IMR-90 (cell line): ENCODE data around the gene ANO2. TPM values are rescaled to one million over a fixed set of nuclear protein-coding genes. Genes with fewer than 3 reads are reported as not detected.

Experiments
- ATAC-seq: fragments of 200-7000 bp; cut with Tn5 transposase; 2 replicates; pipeline ENCODE4 v1.9.1; 2020; ENCODE audit warnings: low read depth, mild to moderate bottlenecking, moderate library complexity
- BruUV-seq: library from RNA; stranded (reverse); fragments of 400-500 nt; replicated peaks from 2 replicates; lab custom pipeline; 2021; lab: Mats Ljungman, UMichigan
- CTCF ChIA-PET: fragments of 300-600 bp; formaldehyde crosslinking; extraction: SDS; loops from one replicate; lab custom pipeline; 2021; ENCODE audit warnings: antibody characterized with exemption; lab: Yijun Ruan, JAX
- POLR2A ChIA-PET: fragments of 300-600 bp; sonication (Branson Sonifier 250); formaldehyde crosslinking; loops from one replicate; lab custom pipeline; 2022; ENCODE audit warnings: antibody characterized with exemption; ENCODE audit not compliant: unreplicated experiment; lab: Charles Lee
- DNase-seq: peaks from one replicate; pipeline ENCODE4 v3.0.0; 2013
- H2AFZ ChIP-seq: replicated peaks from 2 replicates; pipeline ENCODE3; 2013; ENCODE audit warnings: low read length, mild to moderate bottlenecking; ENCODE audit not compliant: poor library complexity
- H2AK5ac ChIP-seq: 2 replicates; pipeline ENCODE4 v1.6.1; 2013; ENCODE audit warnings: low read depth, low read length, inconsistent platforms
- H2AK9ac ChIP-seq: replicated peaks from 2 replicates; pipeline ENCODE3; 2013; ENCODE audit warnings: mild to moderate bottlenecking, low read depth, low read length, moderate library complexity; ENCODE audit not compliant: poor library complexity
- H2BK120ac ChIP-seq: 2 replicates; pipeline ENCODE4 v1.6.1; 2013; ENCODE audit warnings: low read depth, low read length, inconsistent platforms
- H2BK15ac ChIP-seq: 3 replicates; pipeline ENCODE4 v1.6.1; 2013; ENCODE audit warnings: low read depth, low read length, inconsistent platforms
- H2BK20ac ChIP-seq: 2 replicates; pipeline ENCODE4 v1.6.1; 2013; ENCODE audit warnings: low read depth, mild to moderate bottlenecking, inconsistent platforms, low read length, moderate library complexity
- H2BK5ac ChIP-seq: 2 replicates; pipeline ENCODE4 v1.6.1; 2013; ENCODE audit warnings: mild to moderate bottlenecking, low read depth, low read length, inconsistent platforms; ENCODE audit not compliant: poor library complexity, severe bottlenecking
- H3K14ac ChIP-seq: replicated peaks from 2 replicates; pipeline ENCODE4 v1.6.1; 2013; ENCODE audit warnings: low read depth, low read length, inconsistent platforms
- H3K18ac ChIP-seq: 2 replicates; pipeline ENCODE4 v1.6.1; 2013; ENCODE audit warnings: low read depth, low read length, control low read depth
- H3K23ac ChIP-seq: 2 replicates; pipeline ENCODE4 v1.6.1; 2013; ENCODE audit warnings: low read depth, low read length, inconsistent platforms
- H3K27ac ChIP-seq: 2 replicates; pipeline ENCODE4 v1.5.1; 2013; ENCODE audit warnings: mild to moderate bottlenecking, control low read depth, low read length; ENCODE audit not compliant: insufficient read depth
- H3K27me3 ChIP-seq: 2 replicates; pipeline ENCODE4 v1.6.1; 2013; ENCODE audit warnings: low read length; ENCODE audit not compliant: control insufficient read depth, insufficient read depth
- H3K36me3 ChIP-seq: 2 replicates; pipeline ENCODE4 v1.6.1; 2013; ENCODE audit warnings: low read length, mixed read lengths; ENCODE audit not compliant: control insufficient read depth, insufficient read depth
- H3K4ac ChIP-seq: 2 replicates; pipeline ENCODE4 v1.6.1; 2013; ENCODE audit warnings: low read depth, low read length, inconsistent platforms
- H3K4me1 ChIP-seq: 2 replicates; pipeline ENCODE4 v1.6.1; 2013; ENCODE audit warnings: low read length, mixed read lengths; ENCODE audit not compliant: control insufficient read depth, insufficient read depth
- H3K4me2 ChIP-seq: 2 replicates; pipeline ENCODE4 v1.6.1; 2013; ENCODE audit warnings: low read depth, mild to moderate bottlenecking, control low read depth, low read length, moderate library complexity
- H3K4me3 ChIP-seq: 2 replicates; pipeline ENCODE4 v1.5.1; 2013; ENCODE audit warnings: low read depth, mild to moderate bottlenecking, control low read depth, low read length, moderate library complexity; ENCODE audit not compliant: insufficient read depth
- H3K56ac ChIP-seq: 2 replicates; pipeline ENCODE4 v1.6.1; 2013; ENCODE audit warnings: low read length, inconsistent platforms; ENCODE audit not compliant: insufficient read depth; ENCODE audit errors: extremely low read depth
- H3K79me1 ChIP-seq, 2 experiments: 2 replicates each; pipeline ENCODE4 v1.6.1; 2013; ENCODE audit warnings: low read length in 2 of 2, inconsistent platforms in 1 of 2, low read depth in 1 of 2
- H3K9ac ChIP-seq: 2 replicates; pipeline ENCODE4 v1.6.1; 2013; ENCODE audit warnings: low read depth, low read length, control low read depth
- H3K9me1 ChIP-seq: 2 replicates; pipeline ENCODE4 v1.6.1; 2013; ENCODE audit warnings: low read length, inconsistent platforms; ENCODE audit not compliant: insufficient read depth
- H3K9me3 ChIP-seq: 2 replicates; pipeline ENCODE4 v1.6.1; 2013; ENCODE audit warnings: low read length; ENCODE audit not compliant: control insufficient read depth, insufficient read depth
- H4K20me1 ChIP-seq: 2 replicates; pipeline ENCODE4 v1.6.1; 2013; ENCODE audit warnings: low read length, inconsistent platforms; ENCODE audit not compliant: insufficient read depth
- H4K5ac ChIP-seq: 2 replicates; pipeline ENCODE4 v1.6.1; 2013; ENCODE audit warnings: mild to moderate bottlenecking, low read depth, low read length, control low read depth
- H4K8ac ChIP-seq, 2 experiments: 2 replicates each; pipeline ENCODE4 v1.6.1; 2013; ENCODE audit warnings: low read depth in 2 of 2, low read length in 2 of 2, control low read depth in 1 of 2, inconsistent platforms in 1 of 2
- H4K91ac ChIP-seq: 2 replicates; pipeline ENCODE4 v1.6.1; 2013; ENCODE audit warnings: low read depth, low read length, inconsistent platforms; ENCODE audit not compliant: insufficient read depth
- MAZ ChIP-seq: IDR thresholded peaks from 2 replicates; pipeline ENCODE4 v1.6.1; 2012; ENCODE audit warnings: low read depth, mild to moderate bottlenecking, low read length, improper control_type of control experiment, moderate library complexity, borderline replicate concordance
- RFX5 ChIP-seq: IDR thresholded peaks from 2 replicates; pipeline ENCODE4 v1.8.0; 2012; ENCODE audit warnings: low read depth, mild to moderate bottlenecking, low read length, moderate library complexity
- WGBS, 2 experiments: methylation state at CpG; one replicate each; pipeline versions ENCODE4 v1.1.5 to v1.1.7; 2013; ENCODE audit warnings: missing lambda C conversion rate in 2 of 2; ENCODE audit not compliant: insufficient read length in 1 of 2; ENCODE audit errors: extremely low coverage in 2 of 2; 5-methylcytosine and 5-hydroxymethylcytosine counted together
- dilution Hi-C: fragments of 300-500 bp; cut with HindIII; formaldehyde crosslinking; loops from one replicate; pipeline ENCODE4 v1.14.3; 2018; ENCODE audit warnings: low sequenced_read_pairs; ENCODE audit not compliant: unreplicated experiment
- in situ Hi-C: fragments of 300-500 bp; cut with MboI; formaldehyde crosslinking; loops from 3 replicates; pipeline ENCODE4 v1.14.3; 2019; ENCODE audit warnings: low sequenced_read_pairs, inconsistent platforms, mixed read lengths
- intact Hi-C: fragments of 100-400 bp; cut with micrococcal nuclease; formaldehyde crosslinking; loops from 2 replicates; pipeline ENCODE4 v1.10.0; 2022
- polyA plus RNA-seq, 3 experiments: library from polyadenylated mRNA; depleted of rRNA; stranded (reverse); fragments of >200 nt; gene quantifications; 2 replicates each; pipeline ENCODE4 v1.2.3, GENCODE V29; 2012; ENCODE audit warnings: low replicate concordance in 1 of 3
- total RNA-seq: library from RNA; depleted of rRNA; stranded (reverse); fragments of >200 nt; gene quantifications from 2 replicates; pipeline ENCODE4 v1.2.3, GENCODE V29; 2012

ANO2 gene
- total and polyA plus RNA-seq, 2 of the 4 experiments (the other 2 are of a cell fraction) = 0.22 TPM; not detected in 1

DNA sequence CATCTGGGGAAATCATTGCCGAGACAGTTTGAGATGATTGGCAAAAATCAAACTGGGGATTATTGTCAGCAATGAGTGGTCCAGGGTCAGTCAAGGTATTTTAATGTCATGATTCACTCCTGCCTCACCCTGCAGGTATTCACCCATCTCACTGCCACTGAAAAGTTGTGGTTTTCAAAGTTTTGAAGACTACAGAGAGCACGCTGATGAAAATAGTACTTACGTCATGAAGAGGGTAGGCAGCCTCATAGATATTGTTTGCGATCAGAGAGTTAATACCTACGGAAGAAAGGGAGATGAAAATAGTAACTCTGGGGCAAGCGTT is 138.0 kb downstream of the ANO2 start:
- no peak overlapping the region for H3K27ac ChIP-seq

More for the DNA sequence above, 138.0 kb downstream of the ANO2 start:
- no peak overlapping the region for H2BK120ac ChIP-seq
- no peaks in the 10 kb centered on the region for H3K36me3 ChIP-seq
- ChIA-PET CTCF (no interaction called here), POLR2A (no interaction called here)
- no peaks in the 10 kb centered on the region for H3K9me1 ChIP-seq
- H3K56ac ChIP-seq = no peak overlapping the region
- no peak overlapping the region for H2BK5ac ChIP-seq
- in situ Hi-C loops (no loop called here), dilution Hi-C loops (no loop called here), intact Hi-C loops (no loop called here)
- no peak overlapping the region for H3K4ac ChIP-seq
- whole genome bisulfite sequencing, 2 experiments = no CpG with 5 or more reads among the region's 6 CpGs
- no peak overlapping the region for H4K91ac ChIP-seq
- BruUV-seq = no TSS peak
- H4K20me1 ChIP-seq = no peaks in the 10 kb centered on the region
- no peak overlapping the region for H3K14ac ChIP-seq
- H3K27me3 ChIP-seq = peaks cover 17% of the 10 kb centered on the region
- no peak overlapping the region for H3K23ac ChIP-seq
- no peak overlapping the region for H3K18ac ChIP-seq
- H3K9me3 ChIP-seq = no peaks in the 10 kb centered on the region
- H2AK9ac ChIP-seq = no peak overlapping the region
- peaks cover 5% of the 10 kb centered on the region for H3K4me1 ChIP-seq
- H2BK15ac ChIP-seq = no peak overlapping the region
- no peak overlapping the region for H2AK5ac ChIP-seq
- DNase-seq (peak; percentile 53), ATAC-seq (no peak)
- TF ChIP-seq MAZ (no peak), RFX5 (no peak)
- no peak overlapping the region for H2BK20ac ChIP-seq
- H4K5ac ChIP-seq = no peak overlapping the region
- no peak overlapping the region for H3K9ac ChIP-seq
- H4K8ac ChIP-seq = no peak overlapping the region
- H3K4me2 ChIP-seq = no peak overlapping the region
- H3K4me3 ChIP-seq = no peak overlapping the region
- H3K79me1 ChIP-seq = no peaks in the 10 kb centered on the region
- H2AFZ ChIP-seq = no peak overlapping the region
